Peyer's patch (tissue), 4 donors: ENCODE measurements around the gene KCNG1.

Experiments used
- POLR2A ChIP-seq, 2 donors: fragments of 450-650 bp; IDR thresholded peaks; one replicate each; pipeline ENCODE4 v1.5.1; 2017; ENCODE audit warnings: antibody characterized with exemption in 2 of 2, mild to moderate bottlenecking in 2 of 2, moderate library complexity in 2 of 2
- TF ChIP-seq, protein P1 (sequence below), 6 experiments: fragments of 450-650 bp in 4 of 6; fragments of 200-600 bp in 2 of 6; sonication (generic) in 1 of 6; IDR thresholded peaks; one replicate each; pipeline ENCODE4 v1.5.1; 2017 to 2019; ENCODE audit warnings: antibody characterized with exemption in 6 of 6, mild to moderate bottlenecking in 3 of 6, moderate library complexity in 1 of 6

DNA sequence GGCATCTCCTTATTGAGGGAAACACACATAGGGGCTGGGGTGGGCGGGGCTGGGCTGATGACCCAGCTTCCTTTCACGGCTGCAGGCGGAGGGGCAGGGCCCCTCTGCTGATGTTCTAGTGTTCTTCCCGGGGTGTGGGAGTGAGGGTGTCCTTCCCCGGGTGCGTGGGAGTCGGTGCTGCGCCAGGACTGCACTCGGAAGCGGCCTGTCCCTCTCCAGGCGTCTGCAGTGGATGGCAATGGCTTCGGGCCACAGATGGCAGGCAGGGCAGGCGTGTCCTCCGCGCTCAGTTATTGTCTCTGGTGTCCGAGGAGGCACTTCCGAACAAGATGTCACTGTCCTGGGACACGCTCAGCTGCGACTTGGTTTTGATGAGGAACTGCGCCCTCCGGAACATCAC lies 19.2 kb downstream of the KCNG1 start:
- no peak for TF ChIP-seq POLR2A (IDR thresholded peaks at IDR 0.05)
- TF ChIP-seq, protein P1, sequence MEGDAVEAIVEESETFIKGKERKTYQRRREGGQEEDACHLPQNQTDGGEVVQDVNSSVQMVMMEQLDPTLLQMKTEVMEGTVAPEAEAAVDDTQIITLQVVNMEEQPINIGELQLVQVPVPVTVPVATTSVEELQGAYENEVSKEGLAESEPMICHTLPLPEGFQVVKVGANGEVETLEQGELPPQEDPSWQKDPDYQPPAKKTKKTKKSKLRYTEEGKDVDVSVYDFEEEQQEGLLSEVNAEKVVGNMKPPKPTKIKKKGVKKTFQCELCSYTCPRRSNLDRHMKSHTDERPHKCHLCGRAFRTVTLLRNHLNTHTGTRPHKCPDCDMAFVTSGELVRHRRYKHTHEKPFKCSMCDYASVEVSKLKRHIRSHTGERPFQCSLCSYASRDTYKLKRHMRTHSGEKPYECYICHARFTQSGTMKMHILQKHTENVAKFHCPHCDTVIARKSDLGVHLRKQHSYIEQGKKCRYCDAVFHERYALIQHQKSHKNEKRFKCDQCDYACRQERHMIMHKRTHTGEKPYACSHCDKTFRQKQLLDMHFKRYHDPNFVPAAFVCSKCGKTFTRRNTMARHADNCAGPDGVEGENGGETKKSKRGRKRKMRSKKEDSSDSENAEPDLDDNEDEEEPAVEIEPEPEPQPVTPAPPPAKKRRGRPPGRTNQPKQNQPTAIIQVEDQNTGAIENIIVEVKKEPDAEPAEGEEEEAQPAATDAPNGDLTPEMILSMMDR (IDR thresholded peaks at IDR 0.05), result no peak
